ENCODE measurements around the gene AHCYL2. TPM values are rescaled to one million over a fixed set of nuclear protein-coding genes. Genes with fewer than 3 reads are reported as not detected.

The AHCYL2 gene
- total RNA-seq, 4 donors from 2014 or later, result 93.7 to 635 (median 551) TPM

DNA sequence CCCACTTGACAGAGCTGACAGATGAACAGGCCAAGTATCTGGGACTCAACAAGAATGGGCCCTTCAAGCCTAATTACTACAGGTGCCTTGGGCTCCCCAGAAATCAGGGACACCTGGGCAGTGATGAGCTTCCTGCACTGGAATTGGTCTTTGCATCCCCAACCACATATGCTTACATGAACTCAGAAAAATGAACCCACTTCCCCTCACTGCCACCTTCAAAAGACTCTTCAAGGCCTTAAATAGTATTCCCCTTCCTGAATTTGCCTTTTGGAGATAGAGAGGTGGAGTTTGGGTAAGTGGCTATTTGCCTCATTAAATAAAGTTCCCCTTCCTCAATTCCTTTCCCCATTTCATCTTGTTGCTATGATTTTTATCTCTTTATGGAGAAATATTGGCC is 201.7 kb downstream of the AHCYL2 start:
- H3K36me3 ChIP-seq, result peaks cover 0 to 52% (median 13%) of the 10 kb centered on the region in 4 donors
- no peak for DNase-seq
- H3K4me1 ChIP-seq, result no peaks in the 10 kb centered on the region
- no peaks in the 10 kb centered on the region for H3K9me3 ChIP-seq
- no peak overlapping the region for H3K4me3 ChIP-seq
- H3K27ac ChIP-seq, result no peak overlapping the region
- TF ChIP-seq EP300 (IDR thresholded peaks at IDR 0.05; ENCODE audit: low read depth), result no peak
- no peak for TF ChIP-seq POLR2A (IDR thresholded peaks at IDR 0.05)
- no peak for TF ChIP-seq POLR2AphosphoS5 (IDR thresholded peaks at IDR 0.05)
- TF ChIP-seq, protein P1, sequence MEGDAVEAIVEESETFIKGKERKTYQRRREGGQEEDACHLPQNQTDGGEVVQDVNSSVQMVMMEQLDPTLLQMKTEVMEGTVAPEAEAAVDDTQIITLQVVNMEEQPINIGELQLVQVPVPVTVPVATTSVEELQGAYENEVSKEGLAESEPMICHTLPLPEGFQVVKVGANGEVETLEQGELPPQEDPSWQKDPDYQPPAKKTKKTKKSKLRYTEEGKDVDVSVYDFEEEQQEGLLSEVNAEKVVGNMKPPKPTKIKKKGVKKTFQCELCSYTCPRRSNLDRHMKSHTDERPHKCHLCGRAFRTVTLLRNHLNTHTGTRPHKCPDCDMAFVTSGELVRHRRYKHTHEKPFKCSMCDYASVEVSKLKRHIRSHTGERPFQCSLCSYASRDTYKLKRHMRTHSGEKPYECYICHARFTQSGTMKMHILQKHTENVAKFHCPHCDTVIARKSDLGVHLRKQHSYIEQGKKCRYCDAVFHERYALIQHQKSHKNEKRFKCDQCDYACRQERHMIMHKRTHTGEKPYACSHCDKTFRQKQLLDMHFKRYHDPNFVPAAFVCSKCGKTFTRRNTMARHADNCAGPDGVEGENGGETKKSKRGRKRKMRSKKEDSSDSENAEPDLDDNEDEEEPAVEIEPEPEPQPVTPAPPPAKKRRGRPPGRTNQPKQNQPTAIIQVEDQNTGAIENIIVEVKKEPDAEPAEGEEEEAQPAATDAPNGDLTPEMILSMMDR (IDR thresholded peaks at IDR 0.05), result no peak
- no peaks in the 10 kb centered on the region for H3K27me3 ChIP-seq
- in situ Hi-C loops (cut with MboI; ENCODE audit: low pct_ligation_motif_present in 1 of 4, low pct_unique_long_range_greater_than_20kb in 1 of 4, low sequenced_read_pairs in 3 of 4) (no loop called here), intact Hi-C loops (cut with DNase I; ENCODE audit: low total_unique reads) (no loop called here)

DNA sequence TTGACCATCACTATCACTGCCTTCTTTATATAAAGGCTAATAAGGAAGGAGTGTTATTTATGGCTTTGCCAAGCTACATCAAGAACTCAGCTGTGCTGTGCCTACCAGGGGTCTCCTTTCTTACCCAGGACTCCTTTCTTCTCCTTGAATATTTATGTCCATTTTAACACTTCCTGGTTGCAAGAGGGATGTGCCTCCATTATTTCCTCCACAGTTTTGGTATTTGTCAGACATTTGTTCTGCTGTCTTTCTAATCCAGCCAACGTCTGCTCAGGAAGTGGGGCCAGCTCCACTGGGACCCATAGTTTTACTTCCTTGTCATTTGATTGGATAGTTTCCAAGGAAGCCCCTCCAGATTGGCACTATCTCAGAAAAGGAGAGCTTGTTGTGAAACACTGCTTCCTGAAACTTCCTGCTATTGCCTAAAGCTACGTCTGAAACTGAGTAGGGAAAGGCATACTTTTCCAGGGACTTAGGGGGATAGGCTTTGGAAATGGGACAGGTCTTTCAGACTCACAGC is 202.8 kb downstream of the AHCYL2 start:
- Histone ChIP-seq H3K36me3 (peaks cover 0 to 42% (median 12%) of the 10 kb centered on the region in 4 donors), H3K27me3 (peaks cover 3% of the 10 kb centered on the region), H3K27ac (no peak overlapping the region), H3K4me3 (no peak overlapping the region), H3K9me3 (no peaks in the 10 kb centered on the region), H3K4me1 (no peaks in the 10 kb centered on the region)
- DNase-seq, result no peak
- in situ Hi-C loops (cut with MboI; ENCODE audit: low pct_ligation_motif_present in 1 of 4, low pct_unique_long_range_greater_than_20kb in 1 of 4, low sequenced_read_pairs in 3 of 4), result no loop called here
- TF ChIP-seq EP300 (IDR thresholded peaks at IDR 0.05; ENCODE audit: low read depth) (no peak), POLR2A (IDR thresholded peaks at IDR 0.05) (no peak), POLR2AphosphoS5 (IDR thresholded peaks at IDR 0.05) (no peak)
- TF ChIP-seq, protein P1 (IDR thresholded peaks at IDR 0.05), result no peak
- intact Hi-C loops (cut with DNase I; ENCODE audit: low total_unique reads), result no loop called here
- WGBS, 2 donors (ENCODE audit: low coverage in 1 of 2), result 60% methylated on average over 2 of the region's 2 CpGs; no CpG with 5 or more reads in 1 of the 2 donors

- Histone ChIP-seq H3K4me3 (no peak overlapping the region), H3K4me1 (peaks cover 0 to 15% (median 10%) of the 10 kb centered on the region in 4 donors), H3K9me3 (no peaks in the 10 kb centered on the region), H3K36me3 (peaks cover 0 to 9% (median under 1%) of the 10 kb centered on the region in 4 donors), H3K27me3 (peaks cover 32% of the 10 kb centered on the region), H3K27ac (no peak overlapping the region)
- TF ChIP-seq EP300 (IDR thresholded peaks at IDR 0.05; ENCODE audit: low read depth) (no peak), POLR2A (IDR thresholded peaks at IDR 0.05) (no peak), POLR2AphosphoS5 (IDR thresholded peaks at IDR 0.05) (no peak)
- TF ChIP-seq, protein P1 (IDR thresholded peaks at IDR 0.05), result no peak
- no peak for DNase-seq
- in situ Hi-C loops (cut with MboI; ENCODE audit: low pct_ligation_motif_present in 1 of 4, low pct_unique_long_range_greater_than_20kb in 1 of 4, low sequenced_read_pairs in 3 of 4) (no loop called here), intact Hi-C loops (cut with DNase I; ENCODE audit: low total_unique reads) (loop anchor here (10.0 kb wide), 1 partner anchor 267 kb away; no protein-coding TSS in a partner anchor)
- 79 to 87% methylated on average over 2 to 8 of the region's 8 CpGs for WGBS, 2 donors (ENCODE audit: low coverage in 1 of 2)
These were observed 207.2 kb downstream of the AHCYL2 start for GRCh38 chr7:129431911-129432643.

GRCh38 chr7:129433847-129434674 is 209.2 kb downstream of the AHCYL2 start, which contains the start of gene STRIP2:
TSS of gene STRIP2 (plus strand) at chr7:129434432. CDS start at chr7:129434473, 41 bp downstream.
- H3K9me3 ChIP-seq, result no peaks in the 10 kb centered on the region
- peaks cover 0 to 15% (median 10%) of the 10 kb centered on the region in 4 donors for H3K4me1 ChIP-seq
- H3K27me3 ChIP-seq, result peaks cover 32% of the 10 kb centered on the region
- peak; percentile 91 for DNase-seq
- TF ChIP-seq POLR2A (IDR thresholded peaks at IDR 0.05) (no peak), POLR2AphosphoS5 (IDR thresholded peaks at IDR 0.05) (peak in 1 of 3 donors; percentile 56), EP300 (IDR thresholded peaks at IDR 0.05; ENCODE audit: low read depth) (no peak)
- TF ChIP-seq, protein P1 (IDR thresholded peaks at IDR 0.05), result peak in 1 of 5 experiments; percentile 12
- intact Hi-C loops (cut with DNase I; ENCODE audit: low total_unique reads), result loop anchor here (10.0 kb wide), 1 partner anchor 269 kb away; no protein-coding TSS in a partner anchor
- WGBS, 2 donors (ENCODE audit: low coverage in 1 of 2), result 1% methylated on average over 64 of the region's 75 CpGs; no CpG with 5 or more reads in 1 of the 2 donors
- H3K4me3 ChIP-seq, result peak within 1 kb of the TSS; percentile 35 to 90 (median 66)
- H3K27ac ChIP-seq, result peak within 1 kb of the TSS; percentile 34 to 70 (median 51)
- H3K36me3 ChIP-seq, result no peaks in the 10 kb centered on the region
- in situ Hi-C loops (cut with MboI; ENCODE audit: low pct_ligation_motif_present in 1 of 4, low pct_unique_long_range_greater_than_20kb in 1 of 4, low sequenced_read_pairs in 3 of 4), result no loop called here
